ENCODE results near the gene AGFG1.

Gene AGFG1

GRCh38 chr2:227500301-227500630 lies 28.3 kb downstream of the AGFG1 start:
- POLR2A ChIA-PET: no interaction called here
- DNase-seq (ENCODE audit: extremely low spot score): no peak
- no peak for TF ChIP-seq CTCF (IDR thresholded peaks at IDR 0.05; ENCODE audit: control extremely low read depth, extremely low read depth, low read depth, missing control alignments)
- CTCF ChIA-PET: interaction anchor here (0.8 to 1.3 kb wide), 6 partner anchors 13 to 54 kb away, joined by 3 to 5 read pairs (median 3); no protein-coding TSS in a partner anchor

GRCh38 chr2:227503433-227504406 lies 31.8 kb downstream of the AGFG1 start:
- no peak for TF ChIP-seq CTCF (IDR thresholded peaks at IDR 0.05; ENCODE audit: control extremely low read depth, extremely low read depth, low read depth, missing control alignments)
- ChIA-PET CTCF (interaction anchor here (1.1 to 1.4 kb wide), 4 partner anchors 8 to 31 kb away, joined by 3 read pairs; no protein-coding TSS in a partner anchor), POLR2A (no interaction called here)
- no peak for DNase-seq (ENCODE audit: extremely low spot score)

GRCh38 chr2:227504700-227505099 lies 32.7 kb downstream of the AGFG1 start:
- ChIA-PET POLR2A (no interaction called here), CTCF (interaction anchor here (1.1 to 1.9 kb wide), 3 partner anchors 9 to 25 kb away, joined by 3 to 7 read pairs (median 5); no protein-coding TSS in a partner anchor)
- DNase-seq (ENCODE audit: extremely low spot score): no peak
- TF ChIP-seq CTCF (IDR thresholded peaks at IDR 0.05; ENCODE audit: control extremely low read depth, extremely low read depth, low read depth, missing control alignments): no peak

- ChIA-PET CTCF (interaction anchor here (1.6 kb wide), 1 partner anchor 259 kb away, joined by 4 read pairs; no protein-coding TSS in a partner anchor), POLR2A (no interaction called here)
- TF ChIP-seq CTCF (IDR thresholded peaks at IDR 0.05; ENCODE audit: control extremely low read depth, extremely low read depth, low read depth, missing control alignments): no peak
- no peak for DNase-seq (ENCODE audit: extremely low spot score)
Measured at GRCh38 chr2:227506456-227506855, 34.5 kb downstream of the AGFG1 start.

GRCh38 chr2:227507963-227508362 lies 36.0 kb downstream of the AGFG1 start:
- POLR2A ChIA-PET: no interaction called here
- no peak for TF ChIP-seq CTCF (IDR thresholded peaks at IDR 0.05; ENCODE audit: control extremely low read depth, extremely low read depth, low read depth, missing control alignments)
- CTCF ChIA-PET: interaction anchor here (0.8 to 1.2 kb wide), 4 partner anchors 15 to 102 kb away, joined by 3 to 4 read pairs (median 3); no protein-coding TSS in a partner anchor
- DNase-seq (ENCODE audit: extremely low spot score): no peak

- no peak for TF ChIP-seq CTCF (IDR thresholded peaks at IDR 0.05; ENCODE audit: control extremely low read depth, extremely low read depth, low read depth, missing control alignments)
- POLR2A ChIA-PET: no interaction called here
- DNase-seq (ENCODE audit: extremely low spot score): no peak
- CTCF ChIA-PET: interaction anchor here (1.0 to 1.2 kb wide), 3 partner anchors 29 to 103 kb away, joined by 3 to 4 read pairs (median 3); no protein-coding TSS in a partner anchor
Measured at GRCh38 chr2:227509076-227509475, 37.1 kb downstream of the AGFG1 start.

All from GM10248 (cell line).